HG02798 (cell line): ENCODE results near the gene KRT16.

Source experiments
- ATAC-seq: cut with Tn5 transposase; IDR thresholded peaks from one replicate; pipeline ENCODE4 v1.9.1; 2021; ENCODE audit warnings: mild to moderate bottlenecking; ENCODE audit not compliant: unreplicated experiment, poor library complexity

The KRT16 gene

DNA sequence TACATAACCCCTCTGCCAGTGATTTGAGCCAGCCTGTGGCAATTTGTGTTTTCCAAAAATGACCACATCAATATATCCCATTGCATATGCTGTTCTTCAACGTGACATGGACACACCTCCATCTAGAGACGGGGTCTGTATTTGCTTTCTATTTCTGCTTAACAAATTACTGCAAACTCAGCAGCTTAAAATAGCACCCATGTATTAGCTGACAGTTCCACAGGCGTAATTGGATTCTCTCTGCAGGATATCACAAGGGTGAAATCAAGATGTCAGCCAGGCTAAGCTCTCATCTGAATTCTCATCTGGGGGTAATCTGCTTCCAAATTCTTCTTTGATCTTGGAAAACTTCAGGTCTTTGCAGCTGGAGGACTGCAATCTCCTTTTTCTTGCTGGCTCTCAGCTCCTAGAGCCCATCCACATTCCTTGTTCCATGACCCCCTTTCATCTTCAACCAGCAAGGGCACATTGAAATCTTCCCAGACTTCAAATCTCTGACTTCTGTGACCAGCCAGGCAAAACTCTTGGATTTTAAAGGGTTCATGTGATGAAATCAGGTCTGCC, 48.9 kb downstream of the KRT16 start:
- ATAC-seq, result no peak

GRCh38 chr17:41561554-41561953, 51.0 kb downstream of the KRT16 start:
- ATAC-seq, result no peak
